ENCODE data around the gene KLHL3.

- TF ChIP-seq CTCF (IDR thresholded peaks at IDR 0.05) (no peak), POLR2A (IDR thresholded peaks at IDR 0.05) (no peak)
Observed at GRCh38 chr5:137611011-137611580, 124.8 kb downstream of the KLHL3 start.
